ES-I3 (cell line): ENCODE results near the gene ATG13.
"Not testable (repeated sequence)": the region's sequence is repeated elsewhere in the genome, so short reads cannot be mapped to it uniquely, and the experiment has no call there.

ENCODE experiments used
- H3K36me3 ChIP-seq: 2 replicates; pipeline ENCODE4 v1.6.1; 2013; ENCODE audit warnings: mild to moderate bottlenecking, low read length, control low read depth, moderate library complexity; ENCODE audit not compliant: insufficient read depth
- H3K4me1 ChIP-seq: 2 replicates; pipeline ENCODE4 v1.6.1; 2013; ENCODE audit warnings: mild to moderate bottlenecking, control low read depth, low read length; ENCODE audit not compliant: insufficient read depth
- H3K9ac ChIP-seq: 2 replicates; pipeline ENCODE4 v1.6.1; 2013; ENCODE audit warnings: low read depth, mild to moderate bottlenecking, low read length, moderate library complexity
- H3K9me3 ChIP-seq: 2 replicates; pipeline ENCODE4 v1.6.1; 2013; ENCODE audit warnings: mild to moderate bottlenecking, low read length, moderate library complexity; ENCODE audit not compliant: control insufficient read depth, insufficient read depth

ATG13 gene

GRCh38 chr11:46617134-46617971, at the start of gene ATG13, which contains the start of gene HARBI1:
Gene ATG13 (plus strand): TSS chr11:46617553. CDS start chr11:46644292, 26,739 bp downstream.
Gene HARBI1 (minus strand): TSS chr11:46617227. CDS start chr11:46616237, 990 bp downstream.
- H3K9ac ChIP-seq: peak within 1 kb of the TSS; percentile 75
- no peaks in the 10 kb centered on the region for H3K9me3 ChIP-seq
- peaks cover 4% of the 10 kb centered on the region; the same call in 1 of the 2 replicates for H3K4me1 ChIP-seq
- peaks cover 4% of the 10 kb centered on the region; the same call in 1 of the 2 replicates for H3K36me3 ChIP-seq

DNA sequence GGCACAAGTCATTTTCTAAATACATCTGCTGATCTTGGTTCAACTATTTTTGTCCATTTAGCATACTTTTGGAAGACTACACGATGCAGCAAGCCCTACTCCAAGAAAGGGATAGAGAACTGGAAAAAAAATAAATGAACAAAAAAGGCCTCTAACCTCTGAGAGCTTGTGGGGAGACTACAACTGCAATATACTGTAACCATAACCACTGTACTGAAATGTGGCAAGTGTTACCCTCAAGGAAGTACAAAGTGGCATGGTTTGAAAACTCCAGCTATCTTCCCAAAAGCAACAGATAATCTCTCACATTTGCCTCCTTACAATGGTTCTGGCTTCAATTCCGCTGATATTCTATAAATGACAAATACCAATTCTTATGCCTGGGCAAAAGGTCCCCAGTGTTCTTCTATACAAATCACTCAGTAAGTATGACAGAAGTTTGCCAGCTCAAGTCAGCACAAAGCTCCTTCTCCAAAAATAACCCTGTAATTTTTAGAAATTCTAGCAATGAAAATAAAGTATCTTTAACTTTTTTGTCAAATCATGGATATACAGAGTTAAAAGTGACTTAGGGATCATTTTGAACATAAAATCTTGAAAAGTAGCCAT, 46.5 kb upstream of the ATG13 start:
- Histone ChIP-seq H3K36me3 (no peaks in the 10 kb centered on the region; the same call in 1 of the 2 replicates), H3K9ac (no peak overlapping the region), H3K4me1 (no peaks in the 10 kb centered on the region), H3K9me3 (no peaks in the 10 kb centered on the region)

DNA sequence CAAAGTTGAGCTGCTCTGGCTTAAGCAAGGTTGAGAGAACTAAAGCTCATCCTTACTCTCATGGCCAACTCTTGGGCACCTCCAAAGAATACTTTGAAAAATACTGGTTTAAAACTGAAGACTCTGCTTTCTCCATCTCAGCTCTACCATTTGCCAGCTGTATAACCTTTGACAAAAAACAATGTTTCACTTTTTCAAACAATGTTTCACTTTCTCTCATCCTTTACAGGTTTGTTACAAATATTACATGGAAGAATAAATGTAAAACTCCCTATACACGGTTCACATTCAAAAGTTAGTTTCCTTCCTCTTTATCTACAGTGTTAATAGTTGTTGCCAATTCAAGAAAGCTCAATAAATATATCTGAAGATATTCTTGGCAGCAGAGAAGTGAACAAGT, 42.7 kb upstream of the ATG13 start:
- H3K9me3 ChIP-seq: no peaks in the 10 kb centered on the region

GRCh38 chr11:46577058-46577457, 40.3 kb upstream of the ATG13 start:
- H3K36me3 ChIP-seq: no peaks in the 10 kb centered on the region; the same call in 1 of the 2 replicates
- no peak overlapping the region for H3K9ac ChIP-seq
- no peaks in the 10 kb centered on the region for H3K4me1 ChIP-seq
- no peaks in the 10 kb centered on the region for H3K9me3 ChIP-seq

More for the DNA sequence above, 42.7 kb upstream of the ATG13 start:
- Histone ChIP-seq H3K9ac (no peak overlapping the region), H3K36me3 (no peaks in the 10 kb centered on the region; the same call in 1 of the 2 replicates), H3K4me1 (no peaks in the 10 kb centered on the region)

- H3K36me3 ChIP-seq: no peaks in the 10 kb centered on the region
- no peaks in the 10 kb centered on the region for H3K4me1 ChIP-seq
- H3K9ac ChIP-seq: no peak overlapping the region
- no peaks in the 10 kb centered on the region for H3K9me3 ChIP-seq
Observed at GRCh38 chr11:46582588-46582987, 34.8 kb upstream of the ATG13 start.

GRCh38 chr11:46583513-46583912, 33.8 kb upstream of the ATG13 start:
- not testable (repeated sequence) for H3K4me1 ChIP-seq

GRCh38 chr11:46588131-46588530, 29.2 kb upstream of the ATG13 start:
- Histone ChIP-seq H3K36me3 (no peaks in the 10 kb centered on the region), H3K9ac (no peak overlapping the region), H3K9me3 (no peaks in the 10 kb centered on the region), H3K4me1 (no peaks in the 10 kb centered on the region; the same call in 1 of the 2 replicates)

More at GRCh38 chr11:46583513-46583912, 33.8 kb upstream of the ATG13 start:
- H3K9me3 ChIP-seq, H3K9ac ChIP-seq, H3K36me3 ChIP-seq: not testable (repeated sequence)

DNA sequence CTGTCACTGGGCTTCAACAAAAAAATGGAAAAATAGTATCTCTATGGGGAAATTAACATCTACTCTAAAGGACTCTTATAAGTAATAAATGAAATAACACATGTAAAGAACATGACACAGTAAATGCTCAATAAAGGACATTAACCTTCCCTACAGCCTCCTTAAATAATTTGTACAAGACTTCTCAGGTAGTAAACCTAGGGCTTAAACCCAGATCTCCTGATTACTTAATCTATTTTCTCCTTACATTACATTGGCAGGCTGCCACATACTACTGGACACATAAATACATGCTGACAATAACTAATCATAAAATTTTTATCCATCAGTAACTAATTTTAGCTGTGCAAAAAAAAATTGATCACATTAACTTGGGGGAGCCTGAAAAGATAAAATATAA, 28.4 kb upstream of the ATG13 start:
- Histone ChIP-seq H3K4me1 (no peaks in the 10 kb centered on the region; the same call in 1 of the 2 replicates), H3K9ac (no peak overlapping the region), H3K36me3 (no peaks in the 10 kb centered on the region), H3K9me3 (no peaks in the 10 kb centered on the region)

- Histone ChIP-seq H3K9me3 (no peaks in the 10 kb centered on the region), H3K36me3 (no peaks in the 10 kb centered on the region), H3K4me1 (no peaks in the 10 kb centered on the region; the same call in none of the 2 replicates), H3K9ac (no peak overlapping the region; the same call in 1 of the 2 replicates)
Observed at GRCh38 chr11:46590740-46591605, 26.4 kb upstream of the ATG13 start.

DNA sequence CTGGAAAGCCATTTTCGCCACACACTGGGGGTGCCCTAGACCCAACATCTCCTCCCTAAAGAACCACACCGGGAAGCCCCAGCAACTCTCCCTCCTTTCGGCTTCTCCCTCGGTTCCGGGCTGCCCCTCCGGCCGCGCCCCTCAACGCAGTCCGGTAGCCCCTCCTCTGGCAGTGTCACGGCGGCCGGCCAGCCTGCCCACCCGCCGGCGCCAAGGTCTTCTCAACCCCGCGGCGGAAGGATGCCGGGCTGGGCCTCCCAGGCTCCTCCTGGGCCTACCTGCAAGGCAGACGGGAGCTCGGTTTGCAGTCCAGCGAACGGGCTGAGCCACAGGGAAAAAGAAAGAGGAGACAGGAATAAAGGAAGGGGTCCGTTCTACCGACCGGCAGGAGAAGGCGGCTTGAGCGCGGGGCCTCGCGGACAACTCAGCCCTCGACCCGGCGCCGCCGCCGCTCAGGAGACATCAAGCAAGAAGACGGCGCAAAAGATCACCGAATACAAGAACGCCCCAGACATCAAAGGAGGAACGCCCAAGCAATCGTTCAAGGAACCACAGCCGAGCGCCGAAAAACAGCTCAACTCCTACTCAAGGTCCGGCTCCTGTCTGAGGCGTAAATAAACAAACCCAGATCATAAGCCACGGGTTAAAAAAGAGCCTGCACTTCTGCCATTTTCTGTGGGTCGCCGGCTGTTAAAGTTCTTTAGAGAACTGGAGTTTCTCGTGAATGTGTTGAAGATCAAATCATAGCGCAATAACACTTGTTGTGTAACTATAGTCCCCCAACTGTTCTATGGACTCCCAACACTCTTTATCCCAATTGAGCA, 23.6 kb upstream of the ATG13 start, which contains the start of gene AMBRA1:
AMBRA1 (minus strand) TSS at position 474 of the 824 bp plus-strand sequence. CDS start 45,643 bp downstream, outside the sequence.
- peak within 1 kb of the TSS; percentile 89 for H3K9ac ChIP-seq
- H3K36me3 ChIP-seq: no peaks in the 10 kb centered on the region
- no peaks in the 10 kb centered on the region; the same call in none of the 2 replicates for H3K4me1 ChIP-seq
- no peaks in the 10 kb centered on the region for H3K9me3 ChIP-seq

- H3K36me3 ChIP-seq: no peaks in the 10 kb centered on the region
- no peaks in the 10 kb centered on the region for H3K9me3 ChIP-seq
- H3K4me1 ChIP-seq: no peaks in the 10 kb centered on the region; the same call in none of the 2 replicates
- peak overlapping the region; percentile 89 for H3K9ac ChIP-seq
Observed at GRCh38 chr11:46594374-46594700, 23.0 kb upstream of the ATG13 start.

DNA sequence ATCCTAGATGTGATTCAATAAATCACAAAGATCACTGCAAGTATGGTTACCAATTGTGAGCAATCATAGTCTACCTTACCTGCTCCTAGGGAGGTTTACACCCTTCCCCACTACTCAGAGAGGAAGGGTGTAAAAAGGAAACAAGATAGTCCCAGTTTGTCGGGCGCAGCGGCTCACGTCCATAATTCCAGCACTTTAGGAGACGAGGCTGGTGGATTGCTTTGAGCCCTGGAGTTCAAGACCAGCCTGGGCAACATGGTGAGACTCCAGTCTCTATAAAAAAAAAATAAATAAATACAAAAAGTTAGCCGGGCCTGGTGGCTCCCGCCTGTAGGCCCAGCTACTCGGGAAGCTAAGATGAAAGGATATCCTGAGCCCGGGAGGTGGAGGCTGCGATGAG, 22.6 kb upstream of the ATG13 start:
- H3K4me1 ChIP-seq: no peaks in the 10 kb centered on the region; the same call in none of the 2 replicates
- no peak overlapping the region; the same call in 1 of the 2 replicates for H3K9ac ChIP-seq
- no peaks in the 10 kb centered on the region for H3K36me3 ChIP-seq
- H3K9me3 ChIP-seq: no peaks in the 10 kb centered on the region

DNA sequence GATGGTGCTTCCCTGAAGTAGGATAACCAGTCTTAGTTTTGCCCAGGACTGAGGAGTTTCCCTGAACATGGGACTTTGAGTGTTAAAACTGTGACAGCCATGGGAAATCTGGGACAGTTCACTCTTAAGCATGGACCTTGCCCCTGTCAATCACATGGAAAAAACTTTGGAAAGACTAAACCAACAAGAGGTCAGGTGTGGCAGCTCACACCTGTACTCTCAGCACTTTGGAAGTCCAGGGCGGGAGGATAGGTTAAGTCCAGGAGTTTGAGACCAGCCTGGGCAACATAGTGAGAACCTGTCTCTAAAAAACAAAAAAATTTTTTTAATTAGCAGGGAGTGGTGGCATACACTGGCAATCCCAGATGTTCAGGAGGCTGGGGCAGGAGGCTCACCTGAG, 20.2 kb upstream of the ATG13 start:
- H3K36me3 ChIP-seq: no peaks in the 10 kb centered on the region
- H3K4me1 ChIP-seq: no peaks in the 10 kb centered on the region; the same call in none of the 2 replicates
- no peak overlapping the region for H3K9ac ChIP-seq
- no peaks in the 10 kb centered on the region for H3K9me3 ChIP-seq
